Measurements from ENCODE around the gene UBE2V1. TPM values are rescaled to one million over a fixed set of nuclear protein-coding genes. Genes with fewer than 3 reads are reported as not detected.
"Not testable (repeated sequence)": the region's sequence is repeated elsewhere in the genome, so short reads cannot be mapped to it uniquely, and the experiment has no call there.

Gene UBE2V1
- polyA plus RNA-seq (2012; ENCODE audit: missing spikeins) = 120 TPM

- peak; percentile 85 for DNase-seq (ENCODE audit: insufficient read length)
- no peak for FAIRE-seq
- TF ChIP-seq TAF1 (IDR thresholded peaks at IDR 0.05; ENCODE audit: borderline replicate concordance, low read depth, low read length) = peak; percentile 60
- TF ChIP-seq POLR2AphosphoS5 (IDR thresholded peaks at IDR 0.05; ENCODE audit: low read depth, low read length) = peak; percentile 74
- TF ChIP-seq POLR2A (IDR thresholded peaks at IDR 0.05; ENCODE audit: low read depth, low read length) = peak; percentile 65
These were observed at the start of gene UBE2V1 for GRCh38 chr20:50112512-50113419. UBE2V1 (minus strand) TSS chr20:50113150; CDS start chr20:50113128, 22 bp downstream.

GRCh38 chr20:50161494-50161893 is 48.5 kb upstream of the UBE2V1 start:
- not testable (repeated sequence) for FAIRE-seq; DNase-seq (ENCODE audit: insufficient read length)

GRCh38 chr20:50153500-50154377 is 40.8 kb upstream of the UBE2V1 start, which contains the start of gene PEDS1:
PEDS1 (minus strand) TSS chr20:50153723; CDS start chr20:50153637, 86 bp downstream.
- DNase-seq (ENCODE audit: insufficient read length) (peak; percentile 99), FAIRE-seq (peak; percentile 88)

GRCh38 chr20:50153153-50153499 is 40.2 kb upstream of the UBE2V1 start:
- TF ChIP-seq POLR2AphosphoS5 (IDR thresholded peaks at IDR 0.05; ENCODE audit: low read depth, low read length) (no peak), TAF1 (IDR thresholded peaks at IDR 0.05; ENCODE audit: borderline replicate concordance, low read depth, low read length) (no peak), POLR2A (IDR thresholded peaks at IDR 0.05; ENCODE audit: low read depth, low read length) (no peak)
- DNase-seq (ENCODE audit: insufficient read length) = no peak
- FAIRE-seq = no peak

More at GRCh38 chr20:50153500-50154377, 40.8 kb upstream of the UBE2V1 start, which contains the start of gene PEDS1:
- peak; percentile 88; the same call in 1 of the 2 replicates for TF ChIP-seq POLR2A (IDR thresholded peaks at IDR 0.05; ENCODE audit: low read depth, low read length)
- peak; percentile 75; the same call in 1 of the 2 replicates for TF ChIP-seq POLR2AphosphoS5 (IDR thresholded peaks at IDR 0.05; ENCODE audit: low read depth, low read length)
- peak; percentile 24; the same call in 1 of the 2 replicates for TF ChIP-seq TAF1 (IDR thresholded peaks at IDR 0.05; ENCODE audit: borderline replicate concordance, low read depth, low read length)

- TF ChIP-seq TAF1 (IDR thresholded peaks at IDR 0.05; ENCODE audit: borderline replicate concordance, low read depth, low read length) (no peak), POLR2AphosphoS5 (IDR thresholded peaks at IDR 0.05; ENCODE audit: low read depth, low read length) (no peak), POLR2A (IDR thresholded peaks at IDR 0.05; ENCODE audit: low read depth, low read length) (no peak)
- FAIRE-seq (no peak), DNase-seq (ENCODE audit: insufficient read length) (no peak)
These were observed 39.6 kb upstream of the UBE2V1 start for GRCh38 chr20:50152394-50153152.

GRCh38 chr20:50151034-50151743 is 38.2 kb upstream of the UBE2V1 start:
- DNase-seq (ENCODE audit: insufficient read length) = no peak
- no peak for FAIRE-seq
- TF ChIP-seq POLR2A (IDR thresholded peaks at IDR 0.05; ENCODE audit: low read depth, low read length) = no peak

GRCh38 chr20:50149481-50150254 is 36.7 kb upstream of the UBE2V1 start:
- no peak for FAIRE-seq

GRCh38 chr20:50146732-50147662 is 34.0 kb upstream of the UBE2V1 start:
- DNase-seq (ENCODE audit: insufficient read length) (no peak), FAIRE-seq (peak; percentile 61)

More at GRCh38 chr20:50149481-50150254, 36.7 kb upstream of the UBE2V1 start:
- no peak for DNase-seq (ENCODE audit: insufficient read length)
- TF ChIP-seq TAF1 (IDR thresholded peaks at IDR 0.05; ENCODE audit: borderline replicate concordance, low read depth, low read length) (no peak), POLR2AphosphoS5 (IDR thresholded peaks at IDR 0.05; ENCODE audit: low read depth, low read length) (no peak), POLR2A (IDR thresholded peaks at IDR 0.05; ENCODE audit: low read depth, low read length) (no peak)

GRCh38 chr20:50146214-50146613 is 33.3 kb upstream of the UBE2V1 start:
- no peak for FAIRE-seq
- TF ChIP-seq POLR2A (IDR thresholded peaks at IDR 0.05; ENCODE audit: low read depth, low read length) (no peak), TAF1 (IDR thresholded peaks at IDR 0.05; ENCODE audit: borderline replicate concordance, low read depth, low read length) (no peak), POLR2AphosphoS5 (IDR thresholded peaks at IDR 0.05; ENCODE audit: low read depth, low read length) (no peak)
- DNase-seq (ENCODE audit: insufficient read length) = no peak

More at GRCh38 chr20:50146732-50147662, 34.0 kb upstream of the UBE2V1 start:
- no peak for TF ChIP-seq POLR2A (IDR thresholded peaks at IDR 0.05; ENCODE audit: low read depth, low read length)
- peak; percentile 51 for TF ChIP-seq POLR2AphosphoS5 (IDR thresholded peaks at IDR 0.05; ENCODE audit: low read depth, low read length)
